ENCODE data around the gene SLC48A1. TPM values are rescaled to one million over a fixed set of nuclear protein-coding genes. Genes with fewer than 3 reads are reported as not detected.

SLC48A1 gene
- polyA plus RNA-seq, 4 donors, result 5.1 to 12.1 (median 7.5) TPM

DNA sequence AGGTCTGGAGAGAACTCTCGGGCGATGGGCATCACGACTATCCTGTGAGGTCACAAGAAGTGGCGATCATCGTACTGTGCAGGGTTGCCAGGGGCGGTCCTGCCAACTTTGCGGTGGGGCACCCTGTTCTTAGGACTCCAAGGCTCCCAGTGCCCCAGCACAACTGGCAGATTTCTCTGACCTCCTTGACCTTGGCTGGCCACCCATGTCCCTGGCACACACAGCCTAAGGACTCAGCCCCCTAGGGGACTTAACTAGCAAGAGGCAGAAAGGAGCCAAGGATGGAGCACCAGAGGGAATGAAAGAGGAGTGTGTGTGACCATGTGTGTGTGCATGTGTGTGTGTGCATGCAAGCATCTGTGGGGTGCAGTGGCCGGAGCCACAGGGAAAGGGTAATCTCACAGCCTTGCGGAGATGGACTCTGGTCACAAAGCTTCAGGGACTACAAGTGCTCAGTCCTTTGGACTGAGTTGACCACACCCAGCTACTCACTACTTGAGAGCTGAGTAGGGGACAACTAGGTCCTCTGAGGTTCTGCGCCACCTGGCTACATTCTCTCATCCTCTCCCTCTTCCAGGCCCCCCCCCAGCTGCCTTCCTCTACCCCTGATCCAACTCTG is 13.7 kb downstream of the SLC48A1 start:
- no peak overlapping the region for H3K27ac ChIP-seq (ENCODE audit: low read depth in 1 of 3, low read length in 2 of 3)
- H3K36me3 ChIP-seq (ENCODE audit: control insufficient read depth in 3 of 3, insufficient read depth in 2 of 3, low read depth in 1 of 3, low read length in 3 of 3), result peaks cover 0 to 95% (median 12%) of the 10 kb centered on the region in 3 donors
- peaks cover 0 to 3% (median 0%) of the 10 kb centered on the region in 3 donors for H3K4me1 ChIP-seq (ENCODE audit: control insufficient read depth in 3 of 3, insufficient read depth in 2 of 3, low read depth in 1 of 3, low read length in 2 of 3)
- FAIRE-seq (no peak), DNase-seq (peak; percentile 54 to 77)
- no peaks in the 10 kb centered on the region for H3K27me3 ChIP-seq (ENCODE audit: control insufficient read depth in 3 of 3, insufficient read depth in 3 of 3, low read length in 3 of 3)
- no peaks in the 10 kb centered on the region for H3K9me3 ChIP-seq (ENCODE audit: control insufficient read depth in 2 of 2, insufficient read depth in 1 of 2, low read depth in 1 of 2, low read length in 1 of 2)
- H3K4me3 ChIP-seq (ENCODE audit: low read depth in 1 of 3, low read length in 3 of 3), result no peak overlapping the region
- 91 to 95% (median 94%) methylated on average over 10 of the region's 10 CpGs for WGBS, 3 donors

- H3K9me3 ChIP-seq (ENCODE audit: control insufficient read depth in 2 of 2, insufficient read depth in 1 of 2, low read depth in 1 of 2, low read length in 1 of 2), result no peaks in the 10 kb centered on the region
- H3K4me1 ChIP-seq (ENCODE audit: control insufficient read depth in 3 of 3, insufficient read depth in 2 of 3, low read depth in 1 of 3, low read length in 2 of 3), result peaks cover 0 to 3% (median 0%) of the 10 kb centered on the region in 3 donors
- H3K27me3 ChIP-seq (ENCODE audit: control insufficient read depth in 3 of 3, insufficient read depth in 3 of 3, low read length in 3 of 3), result no peaks in the 10 kb centered on the region
- H3K4me3 ChIP-seq (ENCODE audit: low read depth in 1 of 3, low read length in 3 of 3), result no peak overlapping the region
- 85 to 89% (median 86%) methylated on average over 14 of the region's 14 CpGs for WGBS, 3 donors
- FAIRE-seq, result no peak
- DNase-seq, result no peak
- no peak overlapping the region for H3K27ac ChIP-seq (ENCODE audit: low read depth in 1 of 3, low read length in 2 of 3)
- peaks cover 0 to 92% (median 12%) of the 10 kb centered on the region in 3 donors for H3K36me3 ChIP-seq (ENCODE audit: control insufficient read depth in 3 of 3, insufficient read depth in 2 of 3, low read depth in 1 of 3, low read length in 3 of 3)
Measured at GRCh38 chr12:47787596-47788319, 14.7 kb downstream of the SLC48A1 start.

DNA sequence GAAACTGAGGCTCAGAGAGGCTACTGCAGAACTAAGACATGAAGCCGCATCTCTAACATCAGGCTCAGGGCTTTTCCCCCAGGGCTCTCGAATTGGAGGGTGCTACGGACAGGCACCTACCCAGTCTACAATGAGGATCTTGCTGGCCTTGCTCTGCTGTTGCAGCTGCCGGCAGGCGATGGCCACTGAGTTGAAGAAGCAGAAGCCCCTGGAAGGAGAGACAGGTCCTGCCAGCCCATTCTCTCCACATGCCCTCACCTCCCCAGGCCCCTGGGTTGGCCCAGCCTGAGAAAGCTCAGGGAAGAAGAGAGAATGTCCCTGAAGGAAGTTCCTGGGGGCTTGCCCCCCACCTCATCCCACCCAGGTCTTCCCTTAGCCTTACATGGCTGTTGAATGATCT is 16.1 kb downstream of the SLC48A1 start:
- FAIRE-seq, result no peak
- Histone ChIP-seq H3K9me3 (ENCODE audit: control insufficient read depth in 2 of 2, insufficient read depth in 1 of 2, low read depth in 1 of 2, low read length in 1 of 2) (no peaks in the 10 kb centered on the region), H3K4me1 (ENCODE audit: control insufficient read depth in 3 of 3, insufficient read depth in 2 of 3, low read depth in 1 of 3, low read length in 2 of 3) (peaks cover 0 to 3% (median 0%) of the 10 kb centered on the region in 3 donors), H3K27ac (ENCODE audit: low read depth in 1 of 3, low read length in 2 of 3) (no peak overlapping the region), H3K27me3 (ENCODE audit: control insufficient read depth in 3 of 3, insufficient read depth in 3 of 3, low read length in 3 of 3) (no peaks in the 10 kb centered on the region), H3K36me3 (ENCODE audit: control insufficient read depth in 3 of 3, insufficient read depth in 2 of 3, low read depth in 1 of 3, low read length in 3 of 3) (peaks cover 0 to 86% (median 6%) of the 10 kb centered on the region in 3 donors), H3K4me3 (ENCODE audit: low read depth in 1 of 3, low read length in 3 of 3) (no peak overlapping the region)
- 90 to 95% (median 95%) methylated on average over 5 of the region's 5 CpGs for WGBS, 3 donors
- DNase-seq, result no peak

DNA sequence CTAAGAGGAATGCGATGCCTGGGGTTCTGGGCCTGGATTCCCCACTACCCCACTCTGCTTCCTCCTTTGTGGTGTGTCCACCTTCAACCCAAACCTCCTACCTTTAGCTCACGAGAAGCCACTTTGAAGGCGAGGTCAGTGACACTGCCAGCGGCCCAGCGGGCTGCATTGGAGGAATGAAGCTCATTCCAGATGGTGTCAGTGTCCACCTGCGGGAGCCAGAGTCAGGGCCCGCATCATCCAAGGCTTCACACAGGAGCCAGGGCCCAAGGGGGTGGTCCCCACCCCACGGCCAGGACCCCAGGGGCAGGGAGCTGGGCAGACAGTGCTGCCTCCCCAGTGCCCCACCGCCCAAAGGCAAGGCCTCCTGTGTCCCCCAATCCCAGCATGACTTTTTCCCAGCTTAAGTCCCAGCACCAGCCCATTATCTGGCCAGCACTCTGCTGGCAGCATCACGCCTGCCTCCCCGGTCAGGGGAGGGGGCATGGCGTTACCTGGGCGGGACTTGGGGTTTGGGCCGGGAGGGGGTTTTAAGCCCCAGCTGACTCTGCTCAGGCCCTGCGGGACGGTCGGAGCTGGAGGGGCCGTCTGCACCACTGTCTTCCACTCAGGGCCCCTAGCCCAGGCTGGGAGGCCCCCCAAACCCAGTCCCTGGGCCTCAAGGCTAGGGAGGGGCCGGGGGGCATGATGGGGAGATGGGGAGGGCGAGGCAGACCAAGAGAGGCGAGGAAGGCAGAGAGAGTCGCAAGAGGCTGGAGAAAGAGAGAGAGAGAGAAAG is 16.9 kb downstream of the SLC48A1 start:
- FAIRE-seq, result no peak
- DNase-seq, result no peak
- Histone ChIP-seq H3K27me3 (ENCODE audit: control insufficient read depth in 3 of 3, insufficient read depth in 3 of 3, low read length in 3 of 3) (no peaks in the 10 kb centered on the region), H3K4me1 (ENCODE audit: control insufficient read depth in 3 of 3, insufficient read depth in 2 of 3, low read depth in 1 of 3, low read length in 2 of 3) (peaks cover 0 to 3% (median 0%) of the 10 kb centered on the region in 3 donors), H3K27ac (ENCODE audit: low read depth in 1 of 3, low read length in 2 of 3) (no peak overlapping the region), H3K9me3 (ENCODE audit: control insufficient read depth in 2 of 2, insufficient read depth in 1 of 2, low read depth in 1 of 2, low read length in 1 of 2) (no peaks in the 10 kb centered on the region), H3K4me3 (ENCODE audit: low read depth in 1 of 3, low read length in 3 of 3) (no peak overlapping the region), H3K36me3 (ENCODE audit: control insufficient read depth in 3 of 3, insufficient read depth in 2 of 3, low read depth in 1 of 3, low read length in 3 of 3) (peaks cover 0 to 87% (median 6%) of the 10 kb centered on the region in 3 donors)
- 92 to 93% (median 93%) methylated on average over 21 to 22 of the region's 22 CpGs for WGBS, 3 donors

DNA sequence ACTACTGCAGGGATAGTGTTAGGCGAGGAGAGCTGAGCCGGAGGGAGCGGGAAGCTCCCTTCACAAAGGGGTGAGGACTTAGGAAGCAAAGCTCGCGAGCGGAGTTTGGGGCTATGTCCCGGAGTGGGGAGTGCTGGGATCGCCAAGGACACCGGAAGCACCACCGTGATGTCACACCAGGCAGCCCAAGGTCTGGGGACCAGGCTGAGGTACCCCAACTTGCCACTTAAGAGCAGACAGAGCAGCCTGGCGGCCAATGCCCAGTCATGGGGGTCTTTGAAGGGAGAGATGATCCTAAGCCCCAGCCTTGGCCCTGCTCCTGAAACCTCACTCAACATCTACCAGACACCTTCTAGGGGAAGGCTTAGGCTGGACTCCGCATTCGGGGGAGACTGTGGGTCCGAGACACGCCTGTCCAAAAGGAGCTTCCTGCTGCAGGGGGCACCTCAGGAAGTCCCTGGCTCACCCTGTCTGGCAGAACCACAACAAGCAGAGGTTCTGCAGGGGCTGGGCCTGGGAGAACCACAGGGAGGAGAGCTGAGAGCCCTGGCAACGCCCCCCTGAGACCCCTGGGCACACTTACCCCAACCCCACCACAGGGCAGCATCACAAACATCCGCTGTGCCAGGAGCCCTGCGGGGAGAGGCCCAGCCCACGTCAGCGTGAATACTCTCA is 17.8 kb downstream of the SLC48A1 start:
- H3K36me3 ChIP-seq (ENCODE audit: control insufficient read depth in 3 of 3, insufficient read depth in 2 of 3, low read depth in 1 of 3, low read length in 3 of 3), result peaks cover 2 to 88% (median 4%) of the 10 kb centered on the region in 3 donors

GRCh38 chr12:47791351-47791746 is 18.3 kb downstream of the SLC48A1 start:
- Histone ChIP-seq H3K27me3 (ENCODE audit: control insufficient read depth in 3 of 3, insufficient read depth in 3 of 3, low read length in 3 of 3) (no peaks in the 10 kb centered on the region), H3K4me3 (ENCODE audit: low read depth in 1 of 3, low read length in 3 of 3) (no peak overlapping the region), H3K36me3 (ENCODE audit: control insufficient read depth in 3 of 3, insufficient read depth in 2 of 3, low read depth in 1 of 3, low read length in 3 of 3) (peaks cover 2 to 87% (median 4%) of the 10 kb centered on the region in 3 donors), H3K4me1 (ENCODE audit: control insufficient read depth in 3 of 3, insufficient read depth in 2 of 3, low read depth in 1 of 3, low read length in 2 of 3) (peaks cover 0 to 3% (median 0%) of the 10 kb centered on the region in 3 donors), H3K9me3 (ENCODE audit: control insufficient read depth in 2 of 2, insufficient read depth in 1 of 2, low read depth in 1 of 2, low read length in 1 of 2) (no peaks in the 10 kb centered on the region), H3K27ac (ENCODE audit: low read depth in 1 of 3, low read length in 2 of 3) (no peak overlapping the region)
- FAIRE-seq (no peak), DNase-seq (no peak)
- WGBS, 3 donors, result 91 to 95% (median 93%) methylated on average over 10 to 14 of the region's 14 CpGs

More for the DNA sequence above, 17.8 kb downstream of the SLC48A1 start:
- Histone ChIP-seq H3K27ac (ENCODE audit: low read depth in 1 of 3, low read length in 2 of 3) (no peak overlapping the region), H3K27me3 (ENCODE audit: control insufficient read depth in 3 of 3, insufficient read depth in 3 of 3, low read length in 3 of 3) (no peaks in the 10 kb centered on the region), H3K9me3 (ENCODE audit: control insufficient read depth in 2 of 2, insufficient read depth in 1 of 2, low read depth in 1 of 2, low read length in 1 of 2) (no peaks in the 10 kb centered on the region), H3K4me3 (ENCODE audit: low read depth in 1 of 3, low read length in 3 of 3) (no peak overlapping the region), H3K4me1 (ENCODE audit: control insufficient read depth in 3 of 3, insufficient read depth in 2 of 3, low read depth in 1 of 3, low read length in 2 of 3) (peaks cover 0 to 3% (median 0%) of the 10 kb centered on the region in 3 donors)
- FAIRE-seq (no peak), DNase-seq (no peak)
- WGBS, 3 donors, result 89 to 94% (median 90%) methylated on average over 20 of the region's 20 CpGs

- DNase-seq, result no peak
- FAIRE-seq, result no peak
- Histone ChIP-seq H3K27ac (ENCODE audit: low read depth in 1 of 3, low read length in 2 of 3) (no peak overlapping the region), H3K36me3 (ENCODE audit: control insufficient read depth in 3 of 3, insufficient read depth in 2 of 3, low read depth in 1 of 3, low read length in 3 of 3) (peaks cover 3 to 86% (median 4%) of the 10 kb centered on the region in 3 donors), H3K27me3 (ENCODE audit: control insufficient read depth in 3 of 3, insufficient read depth in 3 of 3, low read length in 3 of 3) (no peaks in the 10 kb centered on the region), H3K4me1 (ENCODE audit: control insufficient read depth in 3 of 3, insufficient read depth in 2 of 3, low read depth in 1 of 3, low read length in 2 of 3) (no peaks in the 10 kb centered on the region), H3K9me3 (ENCODE audit: control insufficient read depth in 2 of 2, insufficient read depth in 1 of 2, low read depth in 1 of 2, low read length in 1 of 2) (no peaks in the 10 kb centered on the region), H3K4me3 (ENCODE audit: low read depth in 1 of 3, low read length in 3 of 3) (no peak overlapping the region)
- WGBS, 3 donors, result 92 to 93% (median 93%) methylated on average over 13 to 16 of the region's 16 CpGs
Measured at GRCh38 chr12:47791874-47792273, 18.8 kb downstream of the SLC48A1 start.
